ENCODE results near the gene IQGAP3.
A peak's percentile ranks its signal among the peaks of the same experiment; 100 is the strongest.

Gene IQGAP3

GRCh38 chr1:156497078-156497742, 75.2 kb downstream of the IQGAP3 start:
- no peak for DNase-seq (ENCODE audit: low spot score)

- no peak for DNase-seq (ENCODE audit: low spot score)
Measured at GRCh38 chr1:156496211-156496761, 76.1 kb downstream of the IQGAP3 start.

GRCh38 chr1:156495401-156496140, 76.8 kb downstream of the IQGAP3 start:
- DNase-seq (ENCODE audit: low spot score): no peak

- peak; percentile 62 for DNase-seq (ENCODE audit: low spot score)
Measured at GRCh38 chr1:156494309-156494895, 78.0 kb downstream of the IQGAP3 start.

- DNase-seq (ENCODE audit: low spot score): peak; percentile 45
Measured at GRCh38 chr1:156493742-156494141, 78.6 kb downstream of the IQGAP3 start.

- DNase-seq (ENCODE audit: low spot score): no peak
Measured at GRCh38 chr1:156493154-156493631, 79.2 kb downstream of the IQGAP3 start.

GRCh38 chr1:156492591-156493080, 79.7 kb downstream of the IQGAP3 start:
- DNase-seq (ENCODE audit: low spot score): no peak

- no peak for DNase-seq (ENCODE audit: low spot score)
Measured at GRCh38 chr1:156492013-156492590, 80.3 kb downstream of the IQGAP3 start.

- no peak for DNase-seq (ENCODE audit: low spot score)
Measured at GRCh38 chr1:156491151-156491949, 81.0 kb downstream of the IQGAP3 start.

GRCh38 chr1:156490401-156491032, 81.8 kb downstream of the IQGAP3 start:
- no peak for DNase-seq (ENCODE audit: low spot score)

GRCh38 chr1:156489935-156490293, 82.5 kb downstream of the IQGAP3 start:
- no peak for DNase-seq (ENCODE audit: low spot score)

GRCh38 chr1:156489166-156489934, 83.0 kb downstream of the IQGAP3 start:
- DNase-seq (ENCODE audit: low spot score): no peak

GRCh38 chr1:156488566-156489165, 83.7 kb downstream of the IQGAP3 start:
- DNase-seq (ENCODE audit: low spot score): no peak

- no peak for DNase-seq (ENCODE audit: low spot score)
Measured at GRCh38 chr1:156487862-156488261, 84.5 kb downstream of the IQGAP3 start.

- no peak for DNase-seq (ENCODE audit: low spot score)
Measured at GRCh38 chr1:156486421-156487344, 85.7 kb downstream of the IQGAP3 start.

GRCh38 chr1:156485984-156486383, 86.4 kb downstream of the IQGAP3 start:
- no peak for DNase-seq (ENCODE audit: low spot score)

- DNase-seq (ENCODE audit: low spot score): no peak
Measured at GRCh38 chr1:156484480-156485058, 87.8 kb downstream of the IQGAP3 start.

- no peak for DNase-seq (ENCODE audit: low spot score)
Measured at GRCh38 chr1:156483397-156483796, 89.0 kb downstream of the IQGAP3 start.

Measured in left forelimb (tissue), 1 donor.